KBM-7 (cell line): Measurements from ENCODE around the gene TSPAN3.

Experiments
- DNase-seq: peaks from one replicate; pipeline ENCODE4 v3.0.0-alpha.2; 2015
- in situ Hi-C: fragments of 300-500 bp; cut with MboI; formaldehyde crosslinking; loops from 2 replicates; pipeline ENCODE4 v1.14.3; 2020; ENCODE audit warnings: low sequenced_read_pairs, low pct_unique_long_range_greater_than_20kb, mixed read lengths

TSPAN3 gene

GRCh38 chr15:77059786-77060361 lies 11.0 kb downstream of the TSPAN3 start:
- in situ Hi-C loops = no loop called here

DNA sequence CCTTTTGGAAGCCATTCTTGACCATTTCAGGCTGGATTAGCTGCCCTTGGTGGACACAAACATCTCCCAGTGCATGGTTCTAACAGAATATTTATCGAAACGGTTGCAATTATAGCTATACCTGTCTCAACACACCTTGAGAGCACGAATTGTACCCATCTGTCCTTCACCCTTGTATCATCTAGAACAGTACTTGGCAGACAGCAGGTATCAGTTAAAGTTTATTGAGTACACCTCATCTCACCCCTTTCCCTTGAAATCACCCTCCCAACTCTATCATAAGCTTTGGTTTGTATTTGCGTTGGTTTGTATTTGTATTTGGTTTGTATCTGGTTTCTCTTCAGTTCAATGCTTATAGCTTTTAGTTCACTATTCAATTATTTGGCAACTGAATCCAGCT lies 12.4 kb downstream of the TSPAN3 start:
- no peak for DNase-seq
- in situ Hi-C loops = no loop called here

More at GRCh38 chr15:77059786-77060361, 11.0 kb downstream of the TSPAN3 start:
- DNase-seq = no peak

- in situ Hi-C loops = no loop called here
- DNase-seq = no peak
Observed at GRCh38 chr15:77057685-77058084, 13.2 kb downstream of the TSPAN3 start.

DNA sequence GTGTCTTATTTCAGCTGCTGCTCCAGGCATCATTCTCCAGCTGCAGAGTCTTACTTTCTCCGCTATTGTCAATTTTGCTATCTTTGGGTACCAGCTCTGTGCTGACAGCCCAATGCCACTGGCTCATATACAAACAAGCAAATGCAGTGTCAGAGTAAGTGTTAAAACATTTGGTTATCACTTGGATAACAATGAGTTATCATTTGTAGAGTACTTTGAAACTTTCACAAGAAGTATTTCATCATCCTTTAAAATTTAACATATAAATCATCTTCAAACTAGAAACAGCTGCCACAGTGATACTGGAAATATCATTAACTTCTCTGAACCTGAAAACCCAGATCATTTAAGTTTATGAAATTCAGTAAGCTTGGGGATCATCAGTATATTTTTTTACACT lies 13.8 kb downstream of the TSPAN3 start:
- in situ Hi-C loops = no loop called here
- no peak for DNase-seq

GRCh38 chr15:77053709-77054108 lies 17.2 kb downstream of the TSPAN3 start:
- in situ Hi-C loops = no loop called here
- peak; percentile 39 for DNase-seq

DNA sequence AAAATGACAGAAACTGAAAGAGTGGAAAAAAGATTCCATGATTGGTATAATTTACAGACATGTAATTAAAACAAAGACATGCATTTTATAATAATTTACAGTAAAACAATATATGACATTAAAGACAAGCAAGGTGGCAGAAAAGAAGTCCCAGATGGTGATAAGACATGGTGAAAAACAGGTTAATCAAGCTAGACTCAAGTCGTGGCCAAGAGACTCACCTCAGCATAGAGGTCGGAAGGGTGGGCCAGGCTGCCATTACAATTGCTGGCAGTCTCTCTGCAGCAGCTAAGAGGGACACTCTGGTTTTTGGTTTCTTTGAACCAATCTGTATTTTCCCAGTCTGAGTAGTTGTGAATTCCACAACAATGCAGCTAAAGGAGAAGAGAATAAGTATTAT lies 18.4 kb downstream of the TSPAN3 start:
- in situ Hi-C loops = no loop called here
- DNase-seq = no peak

- DNase-seq = no peak
- in situ Hi-C loops = no loop called here
Observed at GRCh38 chr15:77048135-77048876, 22.6 kb downstream of the TSPAN3 start.

- in situ Hi-C loops = no loop called here
- DNase-seq = no peak
Observed at GRCh38 chr15:77046704-77047412, 24.1 kb downstream of the TSPAN3 start.

- in situ Hi-C loops = no loop called here
- no peak for DNase-seq
Observed at GRCh38 chr15:77045985-77046384, 24.9 kb downstream of the TSPAN3 start.

GRCh38 chr15:77044228-77045042 lies 26.5 kb downstream of the TSPAN3 start:
- DNase-seq = no peak
- in situ Hi-C loops = no loop called here

GRCh38 chr15:77042955-77043920 lies 27.7 kb downstream of the TSPAN3 start:
- no peak for DNase-seq
- in situ Hi-C loops = no loop called here

DNA sequence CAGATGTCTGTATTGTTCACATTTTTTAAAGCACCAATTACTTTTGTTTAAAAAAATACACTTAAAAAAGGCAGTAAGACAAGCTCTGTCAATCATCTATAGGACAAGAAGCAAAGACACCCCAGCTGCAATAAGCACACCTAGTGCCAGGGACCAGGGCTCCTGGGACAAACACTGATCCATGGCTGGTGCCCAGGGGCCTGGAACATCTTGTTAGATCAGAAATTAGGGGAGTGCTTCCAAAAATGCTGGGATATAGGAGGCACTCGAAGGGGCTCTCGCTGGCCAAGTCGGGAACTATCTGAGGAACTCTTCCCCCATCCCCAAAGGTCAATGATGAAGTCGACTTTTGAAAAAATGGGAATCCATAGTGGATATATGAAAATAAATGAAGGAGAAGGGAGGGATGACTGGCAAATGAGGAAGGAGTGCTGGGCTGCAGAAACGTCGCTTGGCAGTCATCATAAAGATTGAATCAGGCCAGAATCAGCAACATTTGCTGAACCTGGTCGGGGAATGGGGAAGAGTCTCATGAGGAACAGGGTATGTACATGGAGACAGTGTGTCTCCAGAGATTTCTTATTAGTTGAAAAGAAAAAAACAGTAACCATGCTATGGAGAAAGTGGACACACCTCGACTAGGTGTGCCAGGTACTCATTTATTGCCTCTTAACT lies 28.5 kb downstream of the TSPAN3 start:
- no peak for DNase-seq
- in situ Hi-C loops = no loop called here

DNA sequence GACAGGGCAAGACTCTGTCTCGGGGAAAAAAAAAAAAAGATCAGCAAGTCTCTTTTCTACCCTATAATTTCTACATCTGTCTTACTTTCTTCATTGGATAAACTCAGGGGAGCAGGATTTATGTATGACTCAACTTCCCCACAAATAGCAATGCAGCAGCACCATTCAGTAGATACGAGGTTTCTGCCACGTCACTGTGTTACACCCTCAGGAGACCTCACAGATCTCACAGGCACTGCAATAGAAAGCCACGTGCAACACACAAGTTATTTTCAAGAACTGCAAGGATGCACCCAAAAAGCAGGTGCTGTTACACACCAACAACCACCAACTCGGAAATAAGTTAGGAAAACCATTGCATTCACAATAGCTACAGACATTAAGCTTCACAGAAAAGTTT lies 30.2 kb downstream of the TSPAN3 start:
- in situ Hi-C loops = no loop called here
- DNase-seq = no peak

DNA sequence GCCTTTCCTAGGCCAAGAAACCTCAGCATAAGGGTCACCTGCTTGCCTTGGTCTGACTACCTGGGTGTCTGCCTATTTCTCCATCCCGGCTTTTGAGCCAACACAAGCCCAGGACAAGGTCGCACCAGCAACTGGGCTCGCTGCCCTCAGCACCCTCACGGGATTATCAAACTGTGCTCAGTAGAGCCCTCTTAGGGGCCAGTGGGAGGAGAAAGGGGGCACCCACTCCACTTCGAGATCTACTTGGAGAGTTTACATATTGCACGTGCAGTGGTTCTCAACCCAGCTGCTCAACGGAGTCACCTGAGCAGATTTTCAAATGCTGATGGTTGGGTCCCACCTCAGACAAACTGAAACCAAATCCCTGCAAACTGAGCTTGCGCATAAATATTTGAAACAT lies 31.1 kb downstream of the TSPAN3 start:
- in situ Hi-C loops = no loop called here
- DNase-seq = no peak

DNA sequence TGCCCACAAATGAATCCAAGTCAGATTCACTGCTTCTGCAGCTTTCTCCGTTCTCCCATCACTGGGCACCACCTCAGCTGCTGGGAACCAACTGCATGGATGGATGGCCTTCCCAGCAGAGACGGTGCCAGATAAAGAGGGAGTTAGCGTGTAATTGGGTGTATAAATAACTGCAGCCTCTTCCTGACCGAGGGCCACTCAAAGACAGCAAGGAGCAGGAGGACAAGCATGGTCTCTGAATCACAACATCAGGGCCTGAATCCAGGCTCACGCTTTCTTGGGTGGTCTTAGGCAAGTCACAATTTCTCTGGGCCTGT lies 31.7 kb downstream of the TSPAN3 start:
- in situ Hi-C loops = no loop called here
- no peak for DNase-seq

DNA sequence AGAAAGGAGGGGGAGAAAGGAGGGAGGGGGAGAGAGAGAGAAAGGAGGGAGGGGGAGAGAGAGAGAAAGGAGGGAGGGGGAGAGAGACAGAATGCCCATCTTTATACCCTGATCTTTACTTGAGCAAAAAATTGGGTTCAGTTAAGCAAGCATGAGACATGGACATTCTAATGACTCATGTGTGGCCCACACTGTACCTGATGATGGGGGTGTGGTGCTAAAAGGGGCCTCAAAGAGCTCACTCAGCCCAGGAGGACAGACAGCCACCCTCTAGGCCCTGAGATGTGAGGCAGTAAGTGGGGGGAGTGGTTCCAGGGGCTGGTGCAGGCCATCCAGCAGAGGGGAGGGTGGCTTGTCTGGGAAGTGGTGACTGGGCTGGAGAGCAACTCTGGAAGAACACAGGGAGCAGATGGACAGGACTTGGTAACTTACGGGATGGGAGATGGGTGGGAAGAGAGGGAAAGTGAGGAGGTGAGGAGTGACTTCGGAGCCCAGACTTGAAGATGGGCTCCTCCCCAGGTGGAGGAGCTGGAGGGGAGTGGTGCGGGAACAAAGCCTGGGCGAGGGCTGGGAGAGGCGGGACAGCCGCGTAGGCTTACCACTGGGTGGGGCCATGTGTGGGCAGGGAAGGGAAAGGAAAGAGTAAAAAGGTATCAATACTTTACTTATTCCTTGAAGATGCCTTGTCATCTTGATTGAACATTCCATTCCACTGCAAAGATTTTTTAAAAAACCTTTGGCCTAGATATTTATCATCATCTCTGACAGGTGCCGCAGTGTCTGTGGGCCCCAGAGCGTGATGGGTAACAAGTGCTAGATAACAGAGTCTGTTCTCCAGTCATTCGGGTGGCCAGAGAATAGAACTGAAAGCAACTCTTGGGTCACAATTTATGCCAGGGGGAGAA lies 32.3 kb downstream of the TSPAN3 start:
- no peak for DNase-seq
- in situ Hi-C loops = no loop called here
